H1 (cell line): ENCODE measurements around the gene CCDC192. TPM values are rescaled to one million over a fixed set of nuclear protein-coding genes. Genes with fewer than 3 reads are reported as not detected.

ENCODE experiments used
- CTCF ChIA-PET: fragments of 300-600 bp; sonication (Branson Sonifier 250); formaldehyde crosslinking; loops from one replicate; lab custom pipeline; 2021; ENCODE audit not compliant: partially characterized antibody; lab: Charles Lee
- POLR2A ChIA-PET: fragments of 300-600 bp; sonication (Branson Sonifier 250); formaldehyde crosslinking; loops from one replicate; lab custom pipeline; 2021; ENCODE audit warnings: inconsistent platforms; ENCODE audit not compliant: partially characterized antibody; lab: Charles Lee
- DNase-seq, 2 experiments: peaks; one replicate each; pipeline versions ENCODE4 v3.0.0 to v3.0.0-alpha.2; 2010 to 2022; ENCODE audit warnings: low spot score in 2 of 2, low read depth in 1 of 2, mixed read lengths in 1 of 2
- FAIRE-seq: peaks from 2 replicates; lab custom pipeline; 2011; peaks lifted over from hg19 to GRCh38; lab: Jason Lieb, UNC
- H2AFZ ChIP-seq: 2 replicates; pipeline ENCODE4 v1.8.1; 2012; ENCODE audit warnings: low read length, inconsistent platforms
- H2AK5ac ChIP-seq: 2 replicates; pipeline ENCODE4 v1.6.1; 2013; ENCODE audit warnings: low read depth, low read length
- H2BK120ac ChIP-seq: replicated peaks from 2 replicates; pipeline ENCODE3; 2013; ENCODE audit warnings: low read depth, low read length, inconsistent platforms
- H2BK12ac ChIP-seq: 2 replicates; pipeline ENCODE4 v1.6.1; 2013; ENCODE audit warnings: low read depth, low read length
- H2BK15ac ChIP-seq: 2 replicates; pipeline ENCODE4 v1.6.1; 2013; ENCODE audit warnings: low read length
- H2BK20ac ChIP-seq: 2 replicates; pipeline ENCODE4 v1.6.1; 2013; ENCODE audit warnings: low read length
- H2BK5ac ChIP-seq: 2 replicates; pipeline ENCODE4 v1.6.1; 2013; ENCODE audit warnings: low read depth, low read length
- H3K14ac ChIP-seq: 2 replicates; pipeline ENCODE4 v1.6.1; 2013; ENCODE audit warnings: inconsistent platforms; ENCODE audit not compliant: insufficient read length
- H3K18ac ChIP-seq: 2 replicates; pipeline ENCODE4 v1.6.1; 2013; ENCODE audit warnings: low read length; ENCODE audit errors: extremely low read depth
- H3K23ac ChIP-seq: 2 replicates; pipeline ENCODE4 v1.6.1; 2013; ENCODE audit warnings: inconsistent platforms; ENCODE audit not compliant: insufficient read length
- H3K23me2 ChIP-seq: 2 replicates; pipeline ENCODE4 v1.6.1; 2013; ENCODE audit warnings: low read depth, low read length
- H3K27ac ChIP-seq: 2 replicates; pipeline ENCODE4 v1.6.1; 2011; ENCODE audit warnings: low read depth, low read length, inconsistent platforms
- H3K27me3 ChIP-seq, 4 experiments: replicated peaks in 1 of 4; 1 replicate in 1 of 4; 2 replicates in 3 of 4; pipeline versions ENCODE4 v1.6.1 to v1.8.1; 2011 to 2013; ENCODE audit warnings: low read length in 3 of 4, mild to moderate bottlenecking in 3 of 4, inconsistent platforms in 2 of 4, mixed read lengths in 2 of 4, moderate library complexity in 1 of 4; ENCODE audit not compliant: control insufficient read depth in 3 of 4, insufficient read depth in 3 of 4; ENCODE audit errors: extremely low read depth in 1 of 4
- H3K36me3 ChIP-seq, 4 experiments: 2 replicates each; pipeline versions ENCODE4 v1.6.1 to v1.8.1; 2011 to 2013; ENCODE audit warnings: mild to moderate bottlenecking in 4 of 4, low read length in 3 of 4, moderate library complexity in 2 of 4, control low read depth in 1 of 4, inconsistent platforms in 1 of 4; ENCODE audit not compliant: insufficient read depth in 4 of 4, control insufficient read depth in 2 of 4
- H3K4ac ChIP-seq: replicated peaks from 2 replicates; pipeline ENCODE3; 2013; ENCODE audit warnings: low read length, low read depth, mixed read lengths, inconsistent platforms; ENCODE audit not compliant: insufficient read length
- H3K4me1 ChIP-seq, 4 experiments: replicated peaks in 1 of 4; 1 replicate in 1 of 4; 2 replicates in 3 of 4; pipeline versions ENCODE4 v1.6.1 to v1.8.1; 2011 to 2013; ENCODE audit warnings: low read length in 3 of 4, inconsistent platforms in 2 of 4, mixed read lengths in 1 of 4; ENCODE audit not compliant: insufficient read depth in 4 of 4, control insufficient read depth in 3 of 4
- H3K4me2 ChIP-seq, 2 experiments: 2 replicates each; pipeline versions ENCODE4 v1.6.1 to v1.8.1; 2011 to 2013; ENCODE audit warnings: low read depth in 2 of 2, low read length in 2 of 2, control low read depth in 1 of 2, inconsistent platforms in 1 of 2, mild to moderate bottlenecking in 1 of 2; ENCODE audit not compliant: insufficient read depth in 1 of 2
- H3K4me3 ChIP-seq, 4 experiments: fragments of 200-600, 300-600 bp in 1 of 4; sonication (generic), shearing (Covaris generic), sonication (Bioruptor Twin) in 1 of 4; 2 replicates each; pipeline versions ENCODE4 v1.5.1 to v1.8.1; 2011 to 2016; ENCODE audit warnings: low read length in 4 of 4, low read depth in 3 of 4, control low read depth in 2 of 4, inconsistent platforms in 2 of 4, mild to moderate bottlenecking in 2 of 4, mixed read lengths in 1 of 4, moderate library complexity in 1 of 4; ENCODE audit not compliant: insufficient read depth in 2 of 4; ENCODE audit errors: extremely low read depth in 1 of 4
- H3K56ac ChIP-seq: replicated peaks from 2 replicates; pipeline ENCODE3; 2013; ENCODE audit warnings: low read depth, mild to moderate bottlenecking, mixed read lengths, low read length, inconsistent platforms; ENCODE audit not compliant: insufficient read length
- H3K79me1 ChIP-seq: 2 replicates; pipeline ENCODE4 v1.6.1; 2013; ENCODE audit warnings: low read depth, low read length, control low read depth
- H3K79me2 ChIP-seq, 2 experiments: 2 replicates each; pipeline versions ENCODE4 v1.6.1 to v1.8.1; 2012 to 2013; ENCODE audit warnings: low read length in 2 of 2, mild to moderate bottlenecking in 2 of 2, inconsistent platforms in 1 of 2; ENCODE audit not compliant: insufficient read depth in 2 of 2, control insufficient read depth in 1 of 2
- H3K9ac ChIP-seq, 4 experiments: replicated peaks in 1 of 4; 1 replicate in 1 of 4; 2 replicates in 3 of 4; pipeline versions ENCODE4 v1.6.1 to v1.8.1; 2011 to 2013; ENCODE audit warnings: low read depth in 3 of 4, low read length in 3 of 4, control low read depth in 2 of 4, mild to moderate bottlenecking in 2 of 4, moderate library complexity in 2 of 4, inconsistent platforms in 1 of 4; ENCODE audit errors: extremely low read depth in 1 of 4
- H3K9me3 ChIP-seq, 2 experiments: 2 replicates each; pipeline versions ENCODE4 v1.6.1 to v1.8.1; 2012 to 2013; ENCODE audit warnings: mild to moderate bottlenecking in 2 of 2, moderate library complexity in 2 of 2, control low read depth in 1 of 2, inconsistent platforms in 1 of 2, low read depth in 1 of 2, low read length in 1 of 2, mixed read lengths in 1 of 2; ENCODE audit not compliant: insufficient read depth in 2 of 2
- H4K20me1 ChIP-seq, 2 experiments: replicated peaks in 1 of 2; 2 replicates each; pipeline versions ENCODE3 to v1.8.1; 2011 to 2013; ENCODE audit warnings: inconsistent platforms in 2 of 2, low read length in 2 of 2, mild to moderate bottlenecking in 1 of 2; ENCODE audit not compliant: insufficient read depth in 2 of 2, control insufficient read depth in 1 of 2
- H4K5ac ChIP-seq: 2 replicates; pipeline ENCODE4 v1.6.1; 2013; ENCODE audit warnings: low read length, low read depth, mixed read lengths, inconsistent platforms; ENCODE audit not compliant: insufficient read length
- H4K8ac ChIP-seq: 2 replicates; pipeline ENCODE4 v1.8.0; 2013; ENCODE audit warnings: mild to moderate bottlenecking, moderate library complexity, low read length, inconsistent platforms; ENCODE audit not compliant: insufficient read depth; ENCODE audit errors: extremely low read depth
- H4K91ac ChIP-seq: replicated peaks from 2 replicates; pipeline ENCODE3; 2013; ENCODE audit warnings: low read length, mixed read lengths, inconsistent platforms; ENCODE audit not compliant: insufficient read length
- CHD2 ChIP-seq: IDR thresholded peaks from 2 replicates; pipeline ENCODE4 v1.6.1; 2012; ENCODE audit warnings: low read length, improper control_type of control experiment
- CREB1 ChIP-seq: IDR thresholded peaks from 2 replicates; pipeline ENCODE4 v1.6.1; 2012; ENCODE audit warnings: inconsistent platforms
- EP300 ChIP-seq, 2 experiments: IDR thresholded peaks; 1 replicate in 1 of 2; 2 replicates in 1 of 2; pipeline ENCODE4 v1.6.1; 2011 to 2012; ENCODE audit warnings: low read depth in 2 of 2, low read length in 2 of 2, mild to moderate bottlenecking in 2 of 2, borderline replicate concordance in 1 of 2, inconsistent platforms in 1 of 2, moderate library complexity in 1 of 2
- KDM1A ChIP-seq: fragments of 200-600, 300-600 bp; sonication (generic); IDR thresholded peaks from 2 replicates; pipeline ENCODE4 v1.7.1; 2016; ENCODE audit warnings: mild to moderate bottlenecking, low read length, borderline replicate concordance
- KDM5A ChIP-seq: fragments of 200-600 bp; IDR thresholded peaks from 2 replicates; pipeline ENCODE4 v1.7.1; 2012; ENCODE audit warnings: mild to moderate bottlenecking, low read length, inconsistent platforms, mixed read lengths
- PHF8 ChIP-seq: fragments of 200-600 bp; sonication (generic); conservative IDR thresholded peaks from 2 replicates; pipeline ENCODE4 v1.7.1; 2012; ENCODE audit warnings: low read depth, mild to moderate bottlenecking, inconsistent platforms, low read length, moderate library complexity
- POLR2A ChIP-seq, 2 experiments: IDR thresholded peaks; 1 replicate in 1 of 2; 2 replicates in 1 of 2; pipeline ENCODE4 v1.6.1; 2011; ENCODE audit warnings: low read depth in 2 of 2, low read length in 2 of 2, mild to moderate bottlenecking in 2 of 2; ENCODE audit errors: control extremely low read depth in 1 of 2
- RXRA ChIP-seq: IDR thresholded peaks from 2 replicates; pipeline ENCODE4 v1.6.1; 2011; ENCODE audit warnings: low read depth, mild to moderate bottlenecking, low read length, moderate library complexity; ENCODE audit not compliant: insufficient read depth
- SP4 ChIP-seq: IDR thresholded peaks from 2 replicates; pipeline ENCODE4 v1.6.1; 2012; ENCODE audit warnings: low read length, inconsistent platforms
- TBP ChIP-seq: IDR thresholded peaks from 2 replicates; pipeline ENCODE4 v1.6.1; 2011; ENCODE audit warnings: low read depth, low read length, improper control_type of control experiment
- TCF12 ChIP-seq: IDR thresholded peaks from 2 replicates; pipeline ENCODE4 v1.6.1; 2011; ENCODE audit warnings: low read depth, mild to moderate bottlenecking, low read length
- YY1 ChIP-seq: IDR thresholded peaks from 2 replicates; pipeline ENCODE4 v1.6.1; 2011; ENCODE audit warnings: low read depth, mild to moderate bottlenecking, low read length
- polyA plus RNA-seq, 7 experiments: library from polyadenylated mRNA; depleted of rRNA in 3 of 7; stranded (reverse) in 5 of 7; unstranded in 2 of 7; fragments of >200 nt in 5 of 7; fragments of 200-250 nt in 2 of 7; gene quantifications; 1 replicate in 5 of 7; 2 replicates in 1 of 7; 4 replicates in 1 of 7; pipeline versions ENCODE4 v1.2.1 to v1.2.3, GENCODE V29; 2011 to 2013; ENCODE audit warnings: missing spikeins in 2 of 7, mixed read lengths in 2 of 7
- total RNA-seq: library from RNA; stranded (reverse); fragmentation: NEBNext Ultra II Directional; extraction: Animal tissue kit (Norgen Biotek cat#: 25700); gene quantifications from 2 replicates; pipeline ENCODE4 v1.2.1, GENCODE V29; 2021
- TF ChIP-seq, protein P1 (sequence below), 3 experiments: IDR thresholded peaks; 1 replicate in 2 of 3; 2 replicates in 1 of 3; pipeline versions ENCODE4 v1.5.1 to v1.6.1; 2011; ENCODE audit warnings: low read length in 3 of 3, mild to moderate bottlenecking in 3 of 3, inconsistent platforms in 2 of 3, low read depth in 1 of 3, moderate library complexity in 1 of 3; ENCODE audit not compliant: insufficient read depth in 1 of 3; ENCODE audit errors: control extremely low read depth in 1 of 3

Gene CCDC192
- total and polyA plus RNA-seq, 2 of the 8 experiments (the other 6 are each of a cell fraction or from before 2014, with no cell fraction given): 0.61 TPM; not detected in 1

DNA sequence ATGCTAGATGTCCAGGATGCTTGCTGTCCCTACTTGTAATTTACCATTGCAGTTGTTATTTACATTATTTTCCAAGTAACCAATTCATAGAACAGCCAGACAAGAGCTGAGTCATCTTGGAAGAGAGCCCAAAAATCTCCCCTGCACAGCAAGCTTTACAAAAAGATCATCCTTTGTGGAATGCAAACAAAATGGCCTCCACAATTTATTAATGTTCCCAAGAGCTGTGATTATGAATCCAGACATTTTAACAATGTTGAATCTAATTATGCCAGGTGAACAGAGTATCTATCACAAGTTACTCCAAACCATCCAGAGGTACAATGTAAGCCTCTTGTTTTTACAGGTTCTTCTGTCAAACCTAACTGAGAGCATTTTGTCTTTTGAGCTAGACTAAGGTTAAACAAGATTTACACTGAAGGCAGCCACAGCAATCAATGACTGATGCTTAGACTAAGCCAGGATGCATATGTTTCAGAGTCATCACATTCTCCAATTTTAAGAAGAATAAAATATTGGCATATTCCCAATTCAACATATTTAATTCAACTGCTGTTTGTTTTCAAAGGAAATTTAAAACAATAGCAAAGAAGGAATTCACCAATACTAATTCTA lies 285.1 kb downstream of the CCDC192 start:
- Histone ChIP-seq H3K23ac (no peak overlapping the region), H2BK120ac (no peak overlapping the region), H2BK12ac (no peak overlapping the region), H2BK15ac (no peak overlapping the region), H2AFZ (no peak overlapping the region), H3K79me1 (no peaks in the 10 kb centered on the region), H2BK20ac (no peak overlapping the region), H3K27ac (no peak overlapping the region), H2AK5ac (no peak overlapping the region), H3K4me1 (no peaks in the 10 kb centered on the region), H4K8ac (no peak overlapping the region), H3K9me3 (no peaks in the 10 kb centered on the region), H2BK5ac (no peak overlapping the region), H3K23me2 (no peaks in the 10 kb centered on the region), H3K14ac (no peak overlapping the region), H4K5ac (no peak overlapping the region), H3K4me3 (no peak overlapping the region), H3K79me2 (no peaks in the 10 kb centered on the region), H3K36me3 (no peaks in the 10 kb centered on the region), H3K27me3 (no peaks in the 10 kb centered on the region), H4K91ac (no peak overlapping the region), H3K4ac (no peak overlapping the region), H3K4me2 (no peak overlapping the region), H4K20me1 (no peaks in the 10 kb centered on the region), H3K9ac (no peak overlapping the region), H3K18ac (no peak overlapping the region), H3K56ac (no peak overlapping the region)
- FAIRE-seq (no peak), DNase-seq (no peak)
- ChIA-PET POLR2A (no interaction called here), CTCF (interaction anchor here (0.9 to 1.2 kb wide), 2 partner anchors 11 to 16 kb away, joined by 3 to 4 read pairs; no protein-coding TSS in a partner anchor)
- TF ChIP-seq POLR2A (IDR thresholded peaks at IDR 0.05; ENCODE audit: control extremely low read depth in 1 of 2, low read depth in 2 of 2, low read length in 2 of 2): no peak
- TF ChIP-seq YY1: no peak
- no peak for TF ChIP-seq PHF8
- TF ChIP-seq CHD2: no peak
- no peak for TF ChIP-seq SP4
- no peak for TF ChIP-seq CREB1
- TF ChIP-seq KDM1A: no peak
- TF ChIP-seq, protein P1, sequence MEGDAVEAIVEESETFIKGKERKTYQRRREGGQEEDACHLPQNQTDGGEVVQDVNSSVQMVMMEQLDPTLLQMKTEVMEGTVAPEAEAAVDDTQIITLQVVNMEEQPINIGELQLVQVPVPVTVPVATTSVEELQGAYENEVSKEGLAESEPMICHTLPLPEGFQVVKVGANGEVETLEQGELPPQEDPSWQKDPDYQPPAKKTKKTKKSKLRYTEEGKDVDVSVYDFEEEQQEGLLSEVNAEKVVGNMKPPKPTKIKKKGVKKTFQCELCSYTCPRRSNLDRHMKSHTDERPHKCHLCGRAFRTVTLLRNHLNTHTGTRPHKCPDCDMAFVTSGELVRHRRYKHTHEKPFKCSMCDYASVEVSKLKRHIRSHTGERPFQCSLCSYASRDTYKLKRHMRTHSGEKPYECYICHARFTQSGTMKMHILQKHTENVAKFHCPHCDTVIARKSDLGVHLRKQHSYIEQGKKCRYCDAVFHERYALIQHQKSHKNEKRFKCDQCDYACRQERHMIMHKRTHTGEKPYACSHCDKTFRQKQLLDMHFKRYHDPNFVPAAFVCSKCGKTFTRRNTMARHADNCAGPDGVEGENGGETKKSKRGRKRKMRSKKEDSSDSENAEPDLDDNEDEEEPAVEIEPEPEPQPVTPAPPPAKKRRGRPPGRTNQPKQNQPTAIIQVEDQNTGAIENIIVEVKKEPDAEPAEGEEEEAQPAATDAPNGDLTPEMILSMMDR (IDR thresholded peaks at IDR 0.05; ENCODE audit: control extremely low read depth in 1 of 3, insufficient read depth in 1 of 3, low read depth in 1 of 3, low read length in 3 of 3): no peak
- no peak for TF ChIP-seq EP300 (IDR thresholded peaks at IDR 0.05; ENCODE audit: borderline replicate concordance in 1 of 2, low read depth in 2 of 2, low read length in 2 of 2)
- no peak for TF ChIP-seq RXRA
- TF ChIP-seq TCF12: no peak
- no peak for TF ChIP-seq KDM5A
- no peak for TF ChIP-seq TBP
